ENCODE measurements around the gene GNB4.

GRCh38 chr3:179452176-179452564 is 900 bp upstream of the GNB4 start:
- no peak for TF ChIP-seq TAF1 (IDR thresholded peaks at IDR 0.05; ENCODE audit: borderline replicate concordance, low read depth, low read length)
- no peak for TF ChIP-seq POLR2A (IDR thresholded peaks at IDR 0.05; ENCODE audit: low read depth, low read length)
